Measurements from ENCODE around the gene ELAVL1.
"Not testable (repeated sequence)": the region's sequence is repeated elsewhere in the genome, so short reads cannot be mapped to it uniquely, and the experiment has no call there.

ELAVL1 gene

DNA sequence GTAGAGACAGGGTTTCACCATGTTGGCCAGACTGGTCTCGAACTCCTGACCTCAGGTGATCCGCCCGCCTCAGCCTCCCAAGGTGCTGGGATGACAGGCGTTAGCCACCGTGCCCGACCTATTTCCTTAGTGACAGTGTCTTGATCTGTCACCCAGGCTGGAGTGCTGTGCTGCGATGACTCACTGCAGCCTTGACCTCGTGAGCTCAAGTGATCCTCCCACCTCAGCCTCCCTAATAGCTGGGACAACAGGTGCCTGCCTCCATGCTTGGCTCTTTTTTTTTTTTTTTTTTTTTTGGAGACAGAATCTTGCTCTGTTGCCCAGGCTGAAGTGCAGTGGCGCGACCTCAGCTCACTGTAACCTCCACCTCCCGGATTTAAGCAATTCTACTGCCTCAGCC lies 75.4 kb downstream of the ELAVL1 start:
- not testable (repeated sequence) for DNase-seq; H3K79me2 ChIP-seq (ENCODE audit: control insufficient read depth, insufficient read depth, low read length); H2BK120ac ChIP-seq (ENCODE audit: low read depth, low read length); H3K56ac ChIP-seq (ENCODE audit: low read length); H3K4ac ChIP-seq (ENCODE audit: low read depth, low read length); H4K5ac ChIP-seq (ENCODE audit: low read length); H3K9ac ChIP-seq (ENCODE audit: low read length); H3K18ac ChIP-seq (ENCODE audit: low read length); H4K8ac ChIP-seq (ENCODE audit: low read depth, low read length); H3K23ac ChIP-seq (ENCODE audit: low read length); H3K27ac ChIP-seq (ENCODE audit: low read depth, low read length); H3K27me3 ChIP-seq (ENCODE audit: insufficient read depth, low read length, poor library complexity); H3K79me1 ChIP-seq (ENCODE audit: low read length); H3K4me2 ChIP-seq (ENCODE audit: low read length); H2AK5ac ChIP-seq (ENCODE audit: low read length); H3K4me3 ChIP-seq (ENCODE audit: low read length); H2BK5ac ChIP-seq (ENCODE audit: low read length); H2BK15ac ChIP-seq (replicated peaks; ENCODE audit: low read depth); H3K4me1 ChIP-seq (ENCODE audit: control insufficient read depth, low read depth, low read length)
- peaks cover 10% of the 10 kb centered on the region for H3K36me3 ChIP-seq (ENCODE audit: control insufficient read depth, insufficient read depth, low read length)
- WGBS (ENCODE audit: extremely low coverage, insufficient coverage, low lambda C conversion rate), result no CpG with 5 or more reads among the region's 11 CpGs

DNA sequence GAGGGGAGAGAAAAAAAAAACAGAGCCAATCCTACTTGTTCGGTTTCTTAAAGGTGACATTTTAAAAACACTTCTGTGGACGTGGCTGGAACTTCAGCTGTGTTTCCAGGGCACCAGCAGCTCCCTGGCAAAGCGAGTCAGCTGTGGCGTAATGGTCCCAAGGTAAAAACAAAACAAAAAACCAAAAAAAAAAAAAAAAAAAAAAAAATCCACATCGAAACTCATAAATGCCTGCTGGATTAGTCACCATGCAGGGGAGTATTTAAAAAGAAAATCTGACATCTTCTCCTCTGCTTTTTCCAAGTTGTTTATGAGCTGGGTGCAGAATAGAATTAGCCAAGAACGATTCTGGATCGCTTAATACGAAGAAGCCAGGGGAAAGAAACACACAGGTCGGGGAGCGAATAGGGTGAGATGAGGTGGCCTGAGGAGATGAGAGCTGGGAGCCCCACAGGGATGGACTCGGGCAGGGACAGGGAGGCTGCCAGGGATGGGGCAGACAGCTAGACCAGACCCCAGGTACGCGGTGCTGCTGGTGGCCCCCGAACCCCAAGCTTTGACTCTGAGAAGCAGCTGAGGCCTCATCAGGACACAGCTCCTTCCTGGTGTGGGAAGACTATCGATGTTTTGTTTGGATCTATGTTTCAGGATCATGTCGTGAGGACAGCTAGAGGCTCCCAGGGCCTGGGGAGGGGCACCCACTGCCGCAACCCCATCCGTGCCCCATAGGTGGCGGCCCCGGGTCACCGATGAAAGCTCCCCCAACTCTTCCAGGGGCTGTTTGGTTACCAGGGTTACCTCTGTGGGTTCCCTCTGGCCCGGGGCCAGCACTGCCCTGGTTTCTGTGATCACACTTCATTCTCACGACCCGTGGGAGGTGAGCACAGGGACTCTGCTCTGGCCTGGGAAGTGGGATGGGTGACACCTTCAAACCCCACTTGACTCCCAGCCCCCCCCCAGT lies 76.4 kb downstream of the ELAVL1 start:
- H3K27me3 ChIP-seq (ENCODE audit: insufficient read depth, low read length, poor library complexity), result no peaks in the 10 kb centered on the region
- no peak overlapping the region for H2BK15ac ChIP-seq (replicated peaks; ENCODE audit: low read depth)
- H3K4me2 ChIP-seq (ENCODE audit: low read length), result no peak overlapping the region
- no peak overlapping the region for H3K23ac ChIP-seq (ENCODE audit: low read length)
- H3K56ac ChIP-seq (ENCODE audit: low read length), result no peak overlapping the region
- WGBS (ENCODE audit: extremely low coverage, insufficient coverage, low lambda C conversion rate), result no CpG with 5 or more reads among the region's 24 CpGs
- no peak overlapping the region for H3K9ac ChIP-seq (ENCODE audit: low read length)
- no peak overlapping the region for H3K4ac ChIP-seq (ENCODE audit: low read depth, low read length)
- H3K27ac ChIP-seq (ENCODE audit: low read depth, low read length), result no peak overlapping the region
- no peak overlapping the region for H3K18ac ChIP-seq (ENCODE audit: low read length)
- H3K79me2 ChIP-seq (ENCODE audit: control insufficient read depth, insufficient read depth, low read length), result no peaks in the 10 kb centered on the region
- H3K4me1 ChIP-seq (ENCODE audit: control insufficient read depth, low read depth, low read length), result no peaks in the 10 kb centered on the region
- H4K8ac ChIP-seq (ENCODE audit: low read depth, low read length), result no peak overlapping the region
- H4K5ac ChIP-seq (ENCODE audit: low read length), result no peak overlapping the region
- no peak overlapping the region for H2AK5ac ChIP-seq (ENCODE audit: low read length)
- no peaks in the 10 kb centered on the region for H3K79me1 ChIP-seq (ENCODE audit: low read length)
- no peak overlapping the region for H3K4me3 ChIP-seq (ENCODE audit: low read length)
- peaks cover 8% of the 10 kb centered on the region for H3K36me3 ChIP-seq (ENCODE audit: control insufficient read depth, insufficient read depth, low read length)
- no peak overlapping the region for H2BK5ac ChIP-seq (ENCODE audit: low read length)
- DNase-seq, result peak; percentile 91
- H2BK120ac ChIP-seq (ENCODE audit: low read depth, low read length), result no peak overlapping the region

DNA sequence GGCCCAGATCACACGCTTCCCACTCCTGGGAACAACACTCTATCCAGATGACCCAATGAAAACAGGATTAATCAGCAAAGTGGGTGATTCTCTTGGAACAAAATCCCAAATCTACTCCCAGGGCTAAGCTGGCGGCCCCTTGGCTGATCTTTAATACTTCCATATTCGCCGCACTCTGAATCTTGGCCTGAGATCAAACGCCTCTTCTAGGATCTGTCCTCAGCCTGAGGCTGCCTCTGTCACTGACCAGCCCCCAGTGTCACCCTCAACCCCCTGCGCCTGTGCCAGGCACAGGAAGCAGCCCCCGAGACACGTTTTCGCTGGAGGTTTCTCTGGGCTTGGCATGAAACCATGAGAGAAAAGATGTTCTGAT lies 77.1 kb downstream of the ELAVL1 start:
- Histone ChIP-seq H3K79me1 (ENCODE audit: low read length) (no peaks in the 10 kb centered on the region), H3K27me3 (ENCODE audit: insufficient read depth, low read length, poor library complexity) (no peaks in the 10 kb centered on the region), H3K9ac (ENCODE audit: low read length) (no peak overlapping the region), H3K4me1 (ENCODE audit: control insufficient read depth, low read depth, low read length) (no peaks in the 10 kb centered on the region), H3K56ac (ENCODE audit: low read length) (no peak overlapping the region), H3K4ac (ENCODE audit: low read depth, low read length) (no peak overlapping the region), H3K18ac (ENCODE audit: low read length) (no peak overlapping the region), H4K5ac (ENCODE audit: low read length) (no peak overlapping the region), H3K4me2 (ENCODE audit: low read length) (no peak overlapping the region), H3K4me3 (ENCODE audit: low read length) (no peak overlapping the region), H3K23ac (ENCODE audit: low read length) (no peak overlapping the region), H2BK5ac (ENCODE audit: low read length) (no peak overlapping the region), H3K36me3 (ENCODE audit: control insufficient read depth, insufficient read depth, low read length) (peaks cover 7% of the 10 kb centered on the region), H4K8ac (ENCODE audit: low read depth, low read length) (no peak overlapping the region), H2BK15ac (replicated peaks; ENCODE audit: low read depth) (no peak overlapping the region), H2BK120ac (ENCODE audit: low read depth, low read length) (no peak overlapping the region), H3K27ac (ENCODE audit: low read depth, low read length) (no peak overlapping the region), H2AK5ac (ENCODE audit: low read length) (no peak overlapping the region), H3K79me2 (ENCODE audit: control insufficient read depth, insufficient read depth, low read length) (no peaks in the 10 kb centered on the region)
- DNase-seq, result no peak
- WGBS (ENCODE audit: extremely low coverage, insufficient coverage, low lambda C conversion rate), result no CpG with 5 or more reads among the region's 9 CpGs

DNA sequence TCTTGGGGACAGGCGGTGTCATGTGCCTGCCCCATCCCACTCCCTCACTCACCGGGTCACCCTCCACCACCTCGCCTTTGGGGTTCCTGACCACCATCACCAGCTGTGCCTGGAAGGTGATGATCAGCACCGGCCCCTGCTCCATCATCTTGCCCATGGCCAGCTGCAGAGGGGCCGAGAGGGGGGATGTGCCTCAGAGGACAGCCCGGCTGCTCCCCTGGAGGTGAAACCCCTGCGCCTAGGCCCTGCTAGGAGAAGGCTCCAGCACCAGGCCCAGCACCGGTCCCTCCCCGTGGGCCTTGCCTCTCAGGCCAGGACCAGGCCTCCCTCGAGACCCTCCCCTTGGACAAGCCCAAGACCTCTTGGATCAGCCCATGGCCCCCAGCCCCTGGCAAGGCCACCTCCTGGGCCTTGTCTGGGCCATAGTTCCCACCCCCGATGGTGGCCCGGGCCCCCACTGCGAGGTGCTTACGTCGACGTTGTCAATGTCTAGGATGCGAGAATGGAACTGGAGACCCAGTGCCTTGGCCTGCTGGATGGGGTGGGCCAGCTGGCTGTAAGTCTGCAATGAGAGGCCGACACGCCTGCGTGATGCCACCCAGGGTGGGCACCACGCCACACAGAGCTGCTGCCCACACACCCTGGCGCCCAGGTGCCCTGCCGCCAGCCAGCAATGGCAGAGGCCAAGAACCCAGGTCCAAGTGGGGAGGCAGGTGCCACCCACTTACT lies 77.7 kb downstream of the ELAVL1 start:
- no peak overlapping the region for H3K4me2 ChIP-seq (ENCODE audit: low read length)
- no peak overlapping the region for H2BK5ac ChIP-seq (ENCODE audit: low read length)
- H2AK5ac ChIP-seq (ENCODE audit: low read length), result no peak overlapping the region
- H3K18ac ChIP-seq (ENCODE audit: low read length), result no peak overlapping the region
- no peak overlapping the region for H2BK15ac ChIP-seq (replicated peaks; ENCODE audit: low read depth)
- H3K56ac ChIP-seq (ENCODE audit: low read length), result no peak overlapping the region
- no peak overlapping the region for H2BK120ac ChIP-seq (ENCODE audit: low read depth, low read length)
- peaks cover 5% of the 10 kb centered on the region for H3K36me3 ChIP-seq (ENCODE audit: control insufficient read depth, insufficient read depth, low read length)
- no peak overlapping the region for H3K23ac ChIP-seq (ENCODE audit: low read length)
- H3K27ac ChIP-seq (ENCODE audit: low read depth, low read length), result no peak overlapping the region
- no peak overlapping the region for H4K8ac ChIP-seq (ENCODE audit: low read depth, low read length)
- no peaks in the 10 kb centered on the region for H3K79me1 ChIP-seq (ENCODE audit: low read length)
- H3K4me3 ChIP-seq (ENCODE audit: low read length), result no peak overlapping the region
- H3K27me3 ChIP-seq (ENCODE audit: insufficient read depth, low read length, poor library complexity), result no peaks in the 10 kb centered on the region
- H4K5ac ChIP-seq (ENCODE audit: low read length), result no peak overlapping the region
- H3K4me1 ChIP-seq (ENCODE audit: control insufficient read depth, low read depth, low read length), result no peaks in the 10 kb centered on the region
- WGBS (ENCODE audit: extremely low coverage, insufficient coverage, low lambda C conversion rate), result no CpG with 5 or more reads among the region's 23 CpGs
- H3K79me2 ChIP-seq (ENCODE audit: control insufficient read depth, insufficient read depth, low read length), result no peaks in the 10 kb centered on the region
- no peak overlapping the region for H3K9ac ChIP-seq (ENCODE audit: low read length)
- no peak for DNase-seq
- H3K4ac ChIP-seq (ENCODE audit: low read depth, low read length), result no peak overlapping the region

DNA sequence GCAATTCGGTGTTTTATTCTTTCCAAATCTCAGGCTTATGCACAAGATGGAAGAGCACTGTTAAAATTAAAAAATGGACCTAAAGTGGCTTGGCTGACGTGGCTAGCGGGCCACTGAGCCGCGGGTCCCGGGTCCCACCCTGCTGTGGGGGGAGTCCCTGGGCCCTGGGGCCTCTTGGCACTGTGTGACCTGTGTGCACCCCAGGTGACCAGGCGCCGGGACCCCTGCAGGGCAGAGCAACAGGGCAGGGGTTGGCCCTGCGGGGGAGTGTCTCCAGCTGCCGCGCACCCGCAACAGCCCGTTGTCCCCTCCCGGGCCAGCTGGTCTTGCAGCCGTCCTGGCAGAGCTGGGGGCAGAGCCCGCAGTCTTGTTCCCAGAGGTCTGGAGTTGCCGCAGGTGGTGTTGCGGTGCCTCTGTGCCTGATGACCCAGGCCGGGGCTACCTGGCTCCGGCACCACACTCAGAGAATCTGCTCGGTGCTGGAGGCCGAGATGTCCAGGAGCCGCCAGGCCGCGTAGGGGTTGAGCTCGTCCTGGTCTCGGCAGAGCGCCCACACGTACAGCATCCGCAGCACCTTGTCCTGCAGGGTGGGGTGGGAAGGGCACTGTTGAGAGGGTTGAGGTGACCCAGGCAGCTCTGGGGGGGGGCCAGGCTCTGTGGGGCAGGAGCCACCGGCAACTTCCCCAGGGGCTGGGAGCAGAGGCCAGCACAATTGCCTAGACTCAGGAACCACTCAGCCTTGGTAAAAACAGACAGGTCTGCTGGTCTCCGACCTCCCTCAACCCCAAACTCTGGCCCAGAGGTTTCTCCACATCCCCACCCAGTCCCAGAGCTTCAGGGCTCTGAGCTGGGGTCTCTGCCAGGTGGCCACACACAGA lies 78.5 kb downstream of the ELAVL1 start:
- Histone ChIP-seq H3K27ac (ENCODE audit: low read depth, low read length) (no peak overlapping the region), H3K18ac (ENCODE audit: low read length) (no peak overlapping the region), H3K27me3 (ENCODE audit: insufficient read depth, low read length, poor library complexity) (no peaks in the 10 kb centered on the region), H3K79me2 (ENCODE audit: control insufficient read depth, insufficient read depth, low read length) (no peaks in the 10 kb centered on the region), H3K36me3 (ENCODE audit: control insufficient read depth, insufficient read depth, low read length) (peaks cover 2% of the 10 kb centered on the region), H3K4me2 (ENCODE audit: low read length) (no peak overlapping the region), H2AK5ac (ENCODE audit: low read length) (no peak overlapping the region), H3K79me1 (ENCODE audit: low read length) (no peaks in the 10 kb centered on the region), H3K4ac (ENCODE audit: low read depth, low read length) (no peak overlapping the region), H4K5ac (ENCODE audit: low read length) (no peak overlapping the region), H2BK120ac (ENCODE audit: low read depth, low read length) (no peak overlapping the region), H3K9ac (ENCODE audit: low read length) (peak overlapping the region; percentile 79), H3K4me3 (ENCODE audit: low read length) (no peak overlapping the region), H3K4me1 (ENCODE audit: control insufficient read depth, low read depth, low read length) (no peaks in the 10 kb centered on the region), H4K8ac (ENCODE audit: low read depth, low read length) (no peak overlapping the region), H2BK5ac (ENCODE audit: low read length) (no peak overlapping the region), H2BK15ac (replicated peaks; ENCODE audit: low read depth) (no peak overlapping the region), H3K56ac (ENCODE audit: low read length) (peak overlapping the region; percentile 89), H3K23ac (ENCODE audit: low read length) (no peak overlapping the region)
- DNase-seq, result no peak
- no CpG with 5 or more reads among the region's 32 CpGs for WGBS (ENCODE audit: extremely low coverage, insufficient coverage, low lambda C conversion rate)

Measured in mesendoderm (in vitro differentiated cells).